ENCODE measurements around the gene TCF4.

DNA sequence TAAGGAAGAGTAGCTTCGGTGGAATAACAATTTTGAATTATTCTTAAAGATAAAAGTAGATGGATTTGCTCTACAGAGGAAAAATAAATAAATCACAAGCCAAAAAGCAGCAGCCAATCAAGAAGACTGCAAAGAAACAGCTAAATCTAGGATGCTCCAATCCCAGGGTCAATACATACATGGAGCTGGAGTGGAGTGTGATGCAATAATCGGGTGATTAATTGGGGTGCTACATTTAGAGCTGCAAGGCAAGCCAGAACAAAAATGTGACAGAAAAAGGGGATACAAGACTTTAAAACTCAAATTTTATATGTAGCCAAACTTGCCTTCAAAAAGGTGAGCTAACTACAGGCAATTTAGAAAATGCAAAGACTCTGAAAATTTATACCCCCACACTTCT lies 215.8 kb downstream of the TCF4 start:
- TF ChIP-seq POLR2A (IDR thresholded peaks at IDR 0.05), result no peak
- TF ChIP-seq, protein P1, sequence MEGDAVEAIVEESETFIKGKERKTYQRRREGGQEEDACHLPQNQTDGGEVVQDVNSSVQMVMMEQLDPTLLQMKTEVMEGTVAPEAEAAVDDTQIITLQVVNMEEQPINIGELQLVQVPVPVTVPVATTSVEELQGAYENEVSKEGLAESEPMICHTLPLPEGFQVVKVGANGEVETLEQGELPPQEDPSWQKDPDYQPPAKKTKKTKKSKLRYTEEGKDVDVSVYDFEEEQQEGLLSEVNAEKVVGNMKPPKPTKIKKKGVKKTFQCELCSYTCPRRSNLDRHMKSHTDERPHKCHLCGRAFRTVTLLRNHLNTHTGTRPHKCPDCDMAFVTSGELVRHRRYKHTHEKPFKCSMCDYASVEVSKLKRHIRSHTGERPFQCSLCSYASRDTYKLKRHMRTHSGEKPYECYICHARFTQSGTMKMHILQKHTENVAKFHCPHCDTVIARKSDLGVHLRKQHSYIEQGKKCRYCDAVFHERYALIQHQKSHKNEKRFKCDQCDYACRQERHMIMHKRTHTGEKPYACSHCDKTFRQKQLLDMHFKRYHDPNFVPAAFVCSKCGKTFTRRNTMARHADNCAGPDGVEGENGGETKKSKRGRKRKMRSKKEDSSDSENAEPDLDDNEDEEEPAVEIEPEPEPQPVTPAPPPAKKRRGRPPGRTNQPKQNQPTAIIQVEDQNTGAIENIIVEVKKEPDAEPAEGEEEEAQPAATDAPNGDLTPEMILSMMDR (IDR thresholded peaks at IDR 0.05), result no peak
